GM10266 (cell line): ENCODE data around the gene MB.

Source experiments
- DNase-seq: peaks from one replicate; pipeline ENCODE4 v3.0.0; 2012; ENCODE audit errors: extremely low spot score
- CTCF ChIP-seq: IDR thresholded peaks from 2 replicates; pipeline ENCODE4 v1.5.1; 2012; ENCODE audit warnings: mild to moderate bottlenecking, low read depth; ENCODE audit not compliant: control insufficient read depth, insufficient read depth; ENCODE audit errors: missing control alignments

MB gene

DNA sequence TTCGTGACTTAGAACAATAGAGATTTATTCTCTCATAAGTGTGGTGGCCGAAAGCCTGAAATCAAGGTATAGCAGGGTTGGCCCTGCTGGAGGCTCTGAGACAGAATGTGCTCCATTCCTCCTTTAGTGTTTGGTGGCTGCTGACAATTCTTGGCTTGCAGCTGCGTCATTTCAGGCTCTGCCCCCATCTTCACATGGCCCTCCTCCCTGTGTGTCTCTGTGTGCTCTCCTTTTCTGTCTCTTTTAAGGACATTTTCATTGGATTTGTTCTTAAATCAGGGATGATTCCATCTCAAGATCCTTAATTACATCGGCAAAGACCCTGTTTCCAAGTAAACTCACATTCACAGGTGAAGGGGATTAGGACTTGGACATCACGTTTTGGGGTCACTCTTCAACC, 20.9 kb upstream of the MB start:
- no peak for TF ChIP-seq CTCF
- DNase-seq = no peak

DNA sequence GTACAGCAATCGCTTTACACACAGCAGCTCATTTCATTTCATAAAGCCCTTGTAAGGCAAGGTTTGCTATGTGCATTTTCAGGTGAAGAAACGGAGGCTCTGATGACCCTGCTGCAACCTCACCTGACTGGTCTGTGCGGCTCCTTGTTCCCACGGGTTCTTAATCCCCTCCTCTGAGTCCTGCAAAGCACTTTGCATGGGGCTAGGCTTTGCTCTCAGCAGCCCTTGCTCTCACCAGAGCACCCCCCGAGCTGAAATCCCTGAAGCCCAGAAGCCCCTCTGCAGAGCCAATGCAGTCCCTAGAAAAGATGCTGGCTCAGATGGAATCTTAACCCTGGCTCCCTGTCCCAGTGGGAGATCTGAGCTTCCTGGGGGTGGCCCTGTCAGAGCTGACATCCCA, 20.1 kb upstream of the MB start:
- no peak for TF ChIP-seq CTCF
- no peak for DNase-seq

GRCh38 chr22:35634943-35635540, 17.9 kb upstream of the MB start:
- DNase-seq = no peak
- TF ChIP-seq CTCF = no peak

GRCh38 chr22:35634015-35634414, 16.9 kb upstream of the MB start:
- DNase-seq = no peak
- no peak for TF ChIP-seq CTCF

GRCh38 chr22:35633520-35633919, 16.4 kb upstream of the MB start:
- DNase-seq = no peak
- TF ChIP-seq CTCF = no peak

- no peak for TF ChIP-seq CTCF
- no peak for DNase-seq
Measured at GRCh38 chr22:35632935-35633334, 15.8 kb upstream of the MB start.

DNA sequence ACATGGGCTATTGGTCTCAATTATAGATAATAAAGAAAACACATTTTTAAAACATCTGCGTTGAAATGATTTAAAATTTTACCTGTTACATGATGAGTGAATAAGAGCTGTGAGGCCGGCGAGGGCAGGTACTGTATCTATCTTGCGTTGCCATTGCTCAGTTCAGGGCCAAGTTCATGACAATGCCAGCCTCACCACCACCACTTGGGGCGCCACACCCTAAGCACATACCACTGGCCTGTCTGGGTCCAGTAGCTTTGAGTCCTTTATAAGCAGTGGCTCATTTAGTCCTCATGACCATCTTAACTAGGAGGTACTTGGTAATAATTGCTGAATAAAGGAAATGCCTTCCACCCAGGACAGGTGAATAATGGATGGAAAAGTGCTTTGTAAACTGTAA, 14.5 kb upstream of the MB start:
- TF ChIP-seq CTCF = peak; percentile 66
- peak; percentile 49 for DNase-seq
